ENCODE data around the gene GDF11.

The GDF11 gene

GRCh38 chr12:55742719-55743405 is at the start of gene GDF11:
TSS of gene GDF11 (plus strand) at chr12:55743122. CDS start at chr12:55743317, 195 bp downstream.
- peak within 1 kb of the TSS; percentile 69 for H3K4me3 ChIP-seq (replicated peaks; ENCODE audit: low read depth, low read length)
- DNase-seq (ENCODE audit: low read depth): peak; percentile 75
- no peak for TF ChIP-seq CTCF (IDR thresholded peaks at IDR 0.05; ENCODE audit: low read length, missing control alignments)

DNA sequence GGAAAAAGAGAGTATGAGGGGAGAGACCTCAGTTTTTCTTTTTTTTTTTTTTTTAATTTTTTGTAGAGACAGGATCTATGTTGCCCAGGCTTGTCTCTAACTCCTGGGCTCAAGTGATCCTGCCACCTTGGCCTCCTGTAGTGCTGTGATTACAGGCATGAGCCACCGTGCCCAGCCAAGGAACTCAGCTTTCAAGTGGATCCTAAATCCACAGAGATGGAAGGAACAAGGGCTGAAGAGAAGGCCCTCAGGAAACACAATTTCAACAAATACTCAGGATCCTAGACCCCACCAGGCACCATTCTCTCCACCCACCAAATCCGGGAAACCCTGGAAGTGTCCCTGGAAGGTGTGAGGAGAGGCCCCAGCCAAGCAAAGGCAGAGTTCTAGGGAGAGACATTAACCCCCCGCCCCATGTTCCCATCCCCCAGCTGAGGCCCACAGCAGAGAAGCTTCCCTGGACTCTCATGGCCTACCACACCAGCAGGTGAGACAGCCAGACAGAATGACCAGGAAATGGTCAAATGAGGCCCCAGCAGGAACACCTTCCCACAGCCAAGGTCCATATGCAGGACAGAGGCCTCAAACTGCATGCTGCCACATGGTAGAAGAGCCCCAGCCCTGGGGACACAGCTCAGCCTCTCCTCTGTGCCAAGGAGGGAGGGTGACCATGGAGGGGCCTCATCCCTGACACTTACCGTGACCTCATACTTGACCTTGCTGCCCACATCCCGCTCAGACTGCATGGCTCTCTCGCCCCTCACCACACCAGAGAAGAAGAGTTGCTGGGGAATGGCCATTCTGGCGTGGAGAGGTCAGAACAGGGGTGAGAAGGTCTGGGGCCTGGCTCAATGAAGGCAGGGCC is 49.4 kb upstream of the GDF11 start:
- TF ChIP-seq CTCF (IDR thresholded peaks at IDR 0.05; ENCODE audit: low read length, missing control alignments): no peak
- H3K4me3 ChIP-seq (replicated peaks; ENCODE audit: low read depth, low read length): no peak overlapping the region
- no peak for DNase-seq (ENCODE audit: low read depth)

GRCh38 chr12:55694188-55694515 is 48.8 kb upstream of the GDF11 start:
- no peak overlapping the region for H3K4me3 ChIP-seq (replicated peaks; ENCODE audit: low read depth, low read length)
- no peak for TF ChIP-seq CTCF (IDR thresholded peaks at IDR 0.05; ENCODE audit: low read length, missing control alignments)
- DNase-seq (ENCODE audit: low read depth): no peak

GRCh38 chr12:55694651-55695050 is 48.3 kb upstream of the GDF11 start:
- H3K4me3 ChIP-seq (replicated peaks; ENCODE audit: low read depth, low read length): no peak overlapping the region
- no peak for DNase-seq (ENCODE audit: low read depth)
- no peak for TF ChIP-seq CTCF (IDR thresholded peaks at IDR 0.05; ENCODE audit: low read length, missing control alignments)

GRCh38 chr12:55695349-55695748 is 47.6 kb upstream of the GDF11 start:
- no peak for TF ChIP-seq CTCF (IDR thresholded peaks at IDR 0.05; ENCODE audit: low read length, missing control alignments)
- DNase-seq (ENCODE audit: low read depth): no peak
- no peak overlapping the region for H3K4me3 ChIP-seq (replicated peaks; ENCODE audit: low read depth, low read length)

DNA sequence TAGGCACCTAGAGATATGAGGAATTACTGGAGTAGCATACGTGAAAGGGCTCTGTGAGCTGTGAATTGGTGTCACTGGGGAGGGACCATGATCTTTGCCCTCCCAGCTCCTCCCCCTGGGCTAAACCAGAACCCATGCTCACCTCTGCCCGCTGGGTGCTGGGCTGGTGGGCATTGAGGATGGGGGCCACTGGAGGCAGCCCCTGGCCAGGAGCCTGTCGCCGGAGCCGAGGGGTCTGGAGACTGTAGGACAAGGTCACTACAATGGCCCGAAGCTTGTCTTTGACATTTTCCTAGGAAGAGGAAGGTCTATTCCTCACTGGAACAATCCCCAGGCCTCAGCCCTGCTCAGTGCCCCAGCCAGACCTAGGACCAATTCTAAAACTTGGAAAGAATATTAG is 46.8 kb upstream of the GDF11 start:
- no peak overlapping the region for H3K4me3 ChIP-seq (replicated peaks; ENCODE audit: low read depth, low read length)
- TF ChIP-seq CTCF (IDR thresholded peaks at IDR 0.05; ENCODE audit: low read length, missing control alignments): no peak
- DNase-seq (ENCODE audit: low read depth): no peak

Measured in fibroblast of pulmonary artery (primary cell).